Measurements from ENCODE around the gene SURF6. TPM values are rescaled to one million over a fixed set of nuclear protein-coding genes. Genes with fewer than 3 reads are reported as not detected.

Gene SURF6
- total RNA-seq, 4 donors from 2014 or later = 14.5 to 28.6 (median 22.0) TPM

DNA sequence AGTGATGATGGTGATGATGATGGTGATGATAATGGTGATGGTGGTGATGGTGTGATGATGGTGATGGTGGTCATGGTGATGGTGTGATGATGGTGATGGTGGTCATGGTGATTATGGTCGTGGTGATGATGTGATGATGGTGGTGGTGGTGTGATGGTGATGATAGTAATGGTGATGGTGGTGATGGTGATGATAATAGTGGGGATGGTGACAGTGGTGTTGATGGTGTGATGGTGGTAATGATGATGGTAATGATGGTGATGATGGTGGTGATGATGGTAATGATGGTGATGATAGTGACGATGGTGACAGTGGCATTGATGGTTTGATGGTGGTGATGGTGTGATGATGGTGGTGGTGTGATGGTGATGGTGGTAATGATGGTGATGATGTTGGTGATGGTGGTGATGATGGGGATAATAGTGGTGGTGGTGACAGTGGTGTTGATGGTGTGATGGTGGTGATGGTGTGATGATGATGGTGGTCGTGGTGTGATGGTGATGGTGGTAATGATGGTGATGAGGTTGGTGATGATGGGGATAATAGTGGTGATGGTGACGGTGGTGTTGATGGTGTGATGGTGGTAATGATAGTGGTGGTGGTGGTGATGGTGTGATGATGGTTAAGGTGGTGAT lies 46.6 kb upstream of the SURF6 start:
- no peak for DNase-seq
- intact Hi-C loops (cut with DNase I) = no loop called here
- 76 to 85% methylated on average over 4 of the region's 4 CpGs for WGBS, 2 donors
- no peak overlapping the region for H3K4me3 ChIP-seq
- no peaks in the 10 kb centered on the region for H3K27me3 ChIP-seq
- TF ChIP-seq, protein P1, sequence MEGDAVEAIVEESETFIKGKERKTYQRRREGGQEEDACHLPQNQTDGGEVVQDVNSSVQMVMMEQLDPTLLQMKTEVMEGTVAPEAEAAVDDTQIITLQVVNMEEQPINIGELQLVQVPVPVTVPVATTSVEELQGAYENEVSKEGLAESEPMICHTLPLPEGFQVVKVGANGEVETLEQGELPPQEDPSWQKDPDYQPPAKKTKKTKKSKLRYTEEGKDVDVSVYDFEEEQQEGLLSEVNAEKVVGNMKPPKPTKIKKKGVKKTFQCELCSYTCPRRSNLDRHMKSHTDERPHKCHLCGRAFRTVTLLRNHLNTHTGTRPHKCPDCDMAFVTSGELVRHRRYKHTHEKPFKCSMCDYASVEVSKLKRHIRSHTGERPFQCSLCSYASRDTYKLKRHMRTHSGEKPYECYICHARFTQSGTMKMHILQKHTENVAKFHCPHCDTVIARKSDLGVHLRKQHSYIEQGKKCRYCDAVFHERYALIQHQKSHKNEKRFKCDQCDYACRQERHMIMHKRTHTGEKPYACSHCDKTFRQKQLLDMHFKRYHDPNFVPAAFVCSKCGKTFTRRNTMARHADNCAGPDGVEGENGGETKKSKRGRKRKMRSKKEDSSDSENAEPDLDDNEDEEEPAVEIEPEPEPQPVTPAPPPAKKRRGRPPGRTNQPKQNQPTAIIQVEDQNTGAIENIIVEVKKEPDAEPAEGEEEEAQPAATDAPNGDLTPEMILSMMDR (IDR thresholded peaks at IDR 0.05) = no peak
- no peak overlapping the region for H3K27ac ChIP-seq
- H3K36me3 ChIP-seq = no peaks in the 10 kb centered on the region
- peaks cover 6 to 32% (median 6%) of the 10 kb centered on the region in 3 donors for H3K4me1 ChIP-seq
- H3K9me3 ChIP-seq = no peaks in the 10 kb centered on the region

DNA sequence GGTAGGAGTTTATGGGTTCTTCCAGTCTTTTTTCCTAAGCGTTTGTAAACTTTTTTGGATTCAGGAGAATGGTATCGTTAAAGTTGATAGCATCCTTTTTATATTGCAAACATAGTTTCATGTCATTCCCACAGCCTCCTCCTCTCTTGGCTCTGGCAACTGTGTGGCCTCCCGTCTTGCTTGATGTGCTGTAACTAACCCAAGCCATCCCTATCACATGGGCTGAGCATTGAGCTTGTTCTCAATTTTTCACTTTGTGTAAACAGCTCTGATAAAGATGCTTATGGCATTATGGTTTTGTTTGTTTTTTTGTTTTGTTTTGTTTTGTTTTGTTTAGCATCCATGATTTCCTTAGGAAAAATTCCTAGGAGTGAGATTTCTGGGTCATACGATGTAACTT lies 44.7 kb upstream of the SURF6 start:
- TF ChIP-seq POLR2A (IDR thresholded peaks at IDR 0.05) = no peak
- TF ChIP-seq, protein P1 (IDR thresholded peaks at IDR 0.05) = no peak
- intact Hi-C loops (cut with DNase I) = no loop called here
- WGBS, 2 donors = 87% methylated on average over 4 of the region's 4 CpGs

DNA sequence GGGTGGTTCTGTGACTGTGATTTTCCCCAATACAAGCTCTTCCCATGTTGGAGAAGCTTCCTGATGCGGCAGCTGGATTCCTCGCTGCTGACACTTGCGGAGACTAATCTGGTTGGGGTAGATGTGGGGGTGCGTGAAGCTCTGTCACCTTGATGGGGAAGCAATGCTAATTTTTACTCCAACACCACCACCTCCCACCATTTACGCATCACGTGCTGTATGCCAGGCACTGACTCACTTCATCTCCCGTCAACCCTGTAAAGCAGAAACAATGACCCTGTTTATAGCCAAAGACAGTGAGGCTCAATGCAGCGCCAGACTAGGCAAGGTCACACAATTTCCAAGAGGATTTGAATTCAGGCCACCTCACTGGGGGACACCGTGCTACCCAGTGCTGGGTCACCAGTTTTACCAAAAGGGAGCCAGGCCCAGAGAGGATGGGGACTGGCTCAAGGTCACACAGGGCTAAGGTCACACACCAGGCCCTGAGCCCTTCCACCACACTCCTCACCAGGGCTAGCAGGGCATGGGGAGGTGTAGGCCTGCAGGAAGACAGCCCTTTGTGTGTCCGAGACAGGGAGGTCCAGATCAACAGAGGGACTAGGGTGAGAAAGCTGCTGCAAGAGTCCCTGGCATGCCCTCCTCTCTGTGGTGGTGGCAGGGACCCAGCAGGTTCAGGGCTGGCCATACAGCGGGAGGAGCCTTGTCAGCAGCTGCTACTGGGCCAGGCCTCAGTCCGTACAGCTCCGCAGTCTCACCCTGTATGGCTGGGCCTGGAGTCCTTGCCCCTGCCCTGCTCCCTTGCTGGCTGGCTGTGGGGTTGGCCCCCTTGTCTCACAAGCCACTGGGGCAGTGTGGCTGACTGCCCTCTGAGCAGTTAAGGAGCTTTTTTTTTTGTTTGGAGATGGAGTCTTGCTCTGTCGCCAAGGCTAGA lies 43.4 kb upstream of the SURF6 start:
- intact Hi-C loops (cut with DNase I) = no loop called here
- no peaks in the 10 kb centered on the region for H3K9me3 ChIP-seq
- H3K4me1 ChIP-seq = peaks cover 0 to 48% (median 11%) of the 10 kb centered on the region in 3 donors
- H3K4me3 ChIP-seq = no peak overlapping the region
- DNase-seq = no peak
- no peaks in the 10 kb centered on the region for H3K27me3 ChIP-seq
- WGBS, 2 donors = 80 to 83% methylated on average over 8 to 9 of the region's 14 CpGs
- H3K36me3 ChIP-seq = no peaks in the 10 kb centered on the region
- H3K27ac ChIP-seq = peak overlapping the region in 1 of 4 donors; percentile 52
- TF ChIP-seq, protein P1 (IDR thresholded peaks at IDR 0.05) = no peak
- TF ChIP-seq POLR2A (IDR thresholded peaks at IDR 0.05) = no peak

More for the DNA sequence above, 44.7 kb upstream of the SURF6 start:
- no peak overlapping the region for H3K4me3 ChIP-seq
- peaks cover 0 to 38% (median 11%) of the 10 kb centered on the region in 3 donors for H3K4me1 ChIP-seq
- H3K27me3 ChIP-seq = no peaks in the 10 kb centered on the region
- no peaks in the 10 kb centered on the region for H3K9me3 ChIP-seq
- H3K36me3 ChIP-seq = no peaks in the 10 kb centered on the region
- no peak for DNase-seq
- H3K27ac ChIP-seq = no peak overlapping the region

DNA sequence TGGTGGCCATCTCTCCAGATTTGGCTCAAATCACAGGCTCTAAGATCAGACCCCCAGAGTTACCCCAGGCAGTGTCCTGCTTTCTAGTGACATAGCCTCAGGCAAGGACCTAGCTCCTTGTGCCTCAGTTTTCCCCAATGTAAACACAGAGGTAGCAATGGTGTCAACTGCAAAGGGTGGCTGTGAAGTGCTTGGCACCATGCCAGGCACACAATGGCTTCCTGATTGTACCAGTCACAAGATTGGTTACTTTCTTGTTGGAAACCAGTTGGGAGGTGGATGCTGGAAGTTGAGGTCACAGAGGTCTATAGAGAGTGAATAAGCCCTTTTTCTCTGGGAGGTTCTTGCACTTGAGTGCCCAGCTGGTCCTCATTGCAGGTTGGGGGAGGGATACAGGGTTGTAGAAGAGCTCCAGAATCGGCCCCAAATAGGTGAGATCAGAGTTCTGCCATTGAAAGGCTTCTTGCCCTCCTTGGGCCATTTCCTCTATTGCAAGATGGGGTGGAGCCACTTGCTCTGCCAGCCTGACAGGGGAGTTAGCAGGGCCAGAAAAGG lies 42.5 kb upstream of the SURF6 start:
- WGBS, 2 donors = 80% methylated on average over 1 of the region's 1 CpG; no CpG with 5 or more reads in 1 of the 2 donors
- TF ChIP-seq POLR2A (IDR thresholded peaks at IDR 0.05) = no peak
- TF ChIP-seq, protein P1 (IDR thresholded peaks at IDR 0.05) = no peak
- Histone ChIP-seq H3K27ac (peak overlapping the region in 2 of 4 donors; percentile 36 to 52), H3K36me3 (peaks cover 0 to 1% (median 0%) of the 10 kb centered on the region in 3 donors), H3K4me3 (no peak overlapping the region), H3K4me1 (peaks cover 0 to 57% (median 17%) of the 10 kb centered on the region in 3 donors), H3K27me3 (no peaks in the 10 kb centered on the region), H3K9me3 (no peaks in the 10 kb centered on the region)
- intact Hi-C loops (cut with DNase I) = no loop called here
- DNase-seq = no peak

All from esophagus squamous epithelium (tissue), 5 donors.